ENCODE results near the gene TNS1. TPM values are rescaled to one million over a fixed set of nuclear protein-coding genes. Genes with fewer than 3 reads are reported as not detected.

The TNS1 gene
- total and polyA plus RNA-seq, 9 of the 15 experiments (the other 6 are each of a cell fraction or from before 2014, with no cell fraction given): 0.13 to 2.7 (median 0.77) TPM

DNA sequence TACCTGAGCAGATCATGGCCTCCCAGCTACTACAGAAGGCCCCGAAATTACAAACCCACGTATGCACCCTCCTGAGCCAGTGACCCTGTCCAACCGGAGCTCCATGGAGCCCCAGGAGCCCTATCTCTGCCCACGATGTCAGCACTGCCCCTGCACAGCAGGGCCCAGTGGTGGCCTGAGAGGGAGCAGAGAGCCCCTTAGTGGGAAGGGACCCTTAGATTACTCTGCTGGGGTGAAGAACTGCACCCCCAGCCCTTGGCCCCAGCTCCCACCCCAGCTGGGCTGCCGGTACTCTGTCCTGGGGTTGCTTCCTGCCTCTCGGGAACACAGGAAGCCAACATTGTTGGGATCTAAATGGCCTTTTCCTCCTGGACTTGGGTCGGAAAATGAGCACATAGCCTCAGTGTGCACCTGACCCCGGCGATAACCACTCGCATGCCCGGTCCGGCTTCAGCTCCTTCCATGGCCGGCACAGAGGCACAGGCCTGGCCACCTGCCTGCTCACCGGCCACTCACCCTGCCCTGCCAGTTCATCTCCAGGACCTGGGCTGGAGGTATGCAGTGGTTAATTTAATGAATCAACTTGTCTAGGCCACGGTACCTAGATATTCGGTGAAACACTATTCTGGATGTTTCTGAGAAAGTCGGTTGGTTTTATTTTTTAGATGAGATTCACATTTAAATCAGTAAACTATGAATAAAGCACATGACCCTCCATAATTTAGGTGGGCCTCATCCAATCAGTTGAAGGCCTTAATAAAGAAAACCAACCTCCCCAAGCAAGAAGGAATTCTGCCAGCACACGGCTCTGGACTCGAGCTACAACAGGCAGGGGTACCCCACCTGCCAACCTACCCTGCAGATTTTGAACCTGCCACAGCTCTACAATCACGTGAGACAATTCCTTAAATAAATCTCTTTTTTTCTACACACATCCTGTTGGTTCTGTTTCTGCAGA, 19.2 kb downstream of the TNS1 start:
- CTCF ChIA-PET (ENCODE audit: low intra/inter-chr PET ratio): no interaction called here
- Histone ChIP-seq H3K36me3 (ENCODE audit: control insufficient read depth, insufficient read depth, low read length) (no peaks in the 10 kb centered on the region), H3K4me3 (no peak overlapping the region), H3K9me1 (ENCODE audit: control insufficient read depth, insufficient read depth, low read length) (no peaks in the 10 kb centered on the region), H3K27me3 (ENCODE audit: control insufficient read depth in 2 of 2, insufficient read depth in 2 of 2, low read length in 2 of 2) (peaks cover 0 to 35% of the 10 kb centered on the region in 2 experiments; a peak in 2 of 5 replicates), H3K4me2 (ENCODE audit: insufficient read depth, low read length) (no peak overlapping the region), H3K9ac (ENCODE audit: insufficient read depth in 1 of 2, low read depth in 2 of 2, low read length in 2 of 2) (no peak overlapping the region), H3K9me3 (replicated peaks; ENCODE audit: control insufficient read depth, insufficient read depth, low read depth, low read length) (no peaks in the 10 kb centered on the region), H3K79me2 (ENCODE audit: control insufficient read depth, insufficient read depth, low read length) (no peaks in the 10 kb centered on the region), H4K20me1 (replicated peaks; ENCODE audit: control insufficient read depth, insufficient read depth, low read length) (0 out of 2 replicates have a peak, but pooled peaks cover 4% of the 10 kb centered on the region), H2AFZ (ENCODE audit: low read depth, low read length) (no peak overlapping the region), H3K4me1 (replicated peaks in 1 of 2; ENCODE audit: control insufficient read depth in 2 of 2, insufficient read depth in 2 of 2, low read length in 2 of 2) (no peaks in the 10 kb centered on the region), H3K27ac (ENCODE audit: extremely low read depth, low read depth, low read length) (no peak overlapping the region)
- ATAC-seq (no peak), FAIRE-seq (no peak), DNase-seq (ENCODE audit: extremely low read depth in 1 of 4, low spot score in 3 of 4) (no peak)
- intact Hi-C loops (cut with micrococcal nuclease) (loop anchor here (10.0 kb wide), 1 partner anchor 69 kb away; no protein-coding TSS in a partner anchor), in situ Hi-C loops (cut with MboI) (no loop called here)
- 0% methylated on average over 15 of the region's 20 CpGs for WGBS (ENCODE audit: insufficient coverage, low coverage, missing lambda C conversion rate)
- POLR2A ChIA-PET: interaction anchor here (0.6 kb wide), 1 partner anchor 1450 kb away, joined by 4 read pairs; no protein-coding TSS in a partner anchor
- TF ChIP-seq ZNF134 (CRISPR knock-in tag; conservative IDR thresholded peaks at IDR 0.05): peak; percentile 90
- no peak for TF ChIP-seq NFATC3 (IDR thresholded peaks at IDR 0.05)
- no TSS peak for BruUV-seq (replicated peaks)

DNA sequence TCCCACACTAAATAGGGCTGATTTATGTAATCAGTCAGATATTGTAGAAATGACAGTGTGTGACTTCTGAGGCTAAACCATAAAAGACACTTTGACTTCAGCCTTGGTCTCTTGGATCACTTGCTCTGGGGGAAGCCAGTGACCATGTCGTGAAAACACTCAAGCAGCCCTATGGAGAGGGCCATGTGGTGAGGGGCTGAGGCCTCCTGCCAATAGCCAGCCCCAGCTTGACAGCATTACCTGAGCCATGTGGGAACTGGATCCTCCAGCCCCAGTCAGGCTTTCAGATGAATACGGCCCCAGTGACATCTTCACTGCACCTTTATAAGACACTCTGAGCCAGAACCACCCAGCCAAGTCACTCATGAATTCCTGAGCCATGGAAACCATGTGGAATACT, 20.8 kb downstream of the TNS1 start:
- Histone ChIP-seq H3K9me3 (replicated peaks; ENCODE audit: control insufficient read depth, insufficient read depth, low read depth, low read length) (no peaks in the 10 kb centered on the region), H4K20me1 (replicated peaks; ENCODE audit: control insufficient read depth, insufficient read depth, low read length) (no peaks in the 10 kb centered on the region), H3K27me3 (ENCODE audit: control insufficient read depth in 2 of 2, insufficient read depth in 2 of 2, low read length in 2 of 2) (peaks cover 0 to 35% of the 10 kb centered on the region in 2 experiments; a peak in 2 of 5 replicates), H2AFZ (ENCODE audit: low read depth, low read length) (no peak overlapping the region), H3K4me2 (ENCODE audit: insufficient read depth, low read length) (no peak overlapping the region), H3K36me3 (ENCODE audit: control insufficient read depth, insufficient read depth, low read length) (no peaks in the 10 kb centered on the region), H3K9me1 (ENCODE audit: control insufficient read depth, insufficient read depth, low read length) (no peaks in the 10 kb centered on the region), H3K4me1 (replicated peaks in 1 of 2; ENCODE audit: control insufficient read depth in 2 of 2, insufficient read depth in 2 of 2, low read length in 2 of 2) (no peaks in the 10 kb centered on the region), H3K4me3 (no peak overlapping the region), H3K27ac (ENCODE audit: extremely low read depth, low read depth, low read length) (no peak overlapping the region), H3K79me2 (ENCODE audit: control insufficient read depth, insufficient read depth, low read length) (no peaks in the 10 kb centered on the region), H3K9ac (ENCODE audit: insufficient read depth in 1 of 2, low read depth in 2 of 2, low read length in 2 of 2) (no peak overlapping the region)
- intact Hi-C loops (cut with micrococcal nuclease) (loop anchor here (10.0 kb wide), 1 partner anchor 67 kb away; no protein-coding TSS in a partner anchor), in situ Hi-C loops (cut with MboI) (no loop called here)
- no peak for FAIRE-seq
- ChIA-PET POLR2A (no interaction called here), CTCF (ENCODE audit: low intra/inter-chr PET ratio) (no interaction called here)
- BruUV-seq (replicated peaks): no TSS peak
- ATAC-seq: no peak
- 0% methylated on average over 2 of the region's 2 CpGs for WGBS (ENCODE audit: insufficient coverage, low coverage, missing lambda C conversion rate)
- no peak for DNase-seq (ENCODE audit: extremely low read depth in 1 of 4, low spot score in 3 of 4)
- TF ChIP-seq NFXL1 (CRISPR knock-in tag; IDR thresholded peaks at IDR 0.05) (no peak), ZNF79 (CRISPR knock-in tag; IDR thresholded peaks at IDR 0.05; ENCODE audit: low read depth) (no peak), RBM39 (optimal IDR thresholded peaks at IDR 0.05; ENCODE audit: low read depth, low read length) (no peak), ZNF324 (CRISPR knock-in tag; IDR thresholded peaks at IDR 0.05) (no peak)
- TF ChIP-seq, protein P1, sequence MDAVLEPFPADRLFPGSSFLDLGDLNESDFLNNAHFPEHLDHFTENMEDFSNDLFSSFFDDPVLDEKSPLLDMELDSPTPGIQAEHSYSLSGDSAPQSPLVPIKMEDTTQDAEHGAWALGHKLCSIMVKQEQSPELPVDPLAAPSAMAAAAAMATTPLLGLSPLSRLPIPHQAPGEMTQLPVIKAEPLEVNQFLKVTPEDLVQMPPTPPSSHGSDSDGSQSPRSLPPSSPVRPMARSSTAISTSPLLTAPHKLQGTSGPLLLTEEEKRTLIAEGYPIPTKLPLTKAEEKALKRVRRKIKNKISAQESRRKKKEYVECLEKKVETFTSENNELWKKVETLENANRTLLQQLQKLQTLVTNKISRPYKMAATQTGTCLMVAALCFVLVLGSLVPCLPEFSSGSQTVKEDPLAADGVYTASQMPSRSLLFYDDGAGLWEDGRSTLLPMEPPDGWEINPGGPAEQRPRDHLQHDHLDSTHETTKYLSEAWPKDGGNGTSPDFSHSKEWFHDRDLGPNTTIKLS (IDR thresholded peaks at IDR 0.05; ENCODE audit: borderline replicate concordance, low read depth): no peak
- TF ChIP-seq, protein P2, sequence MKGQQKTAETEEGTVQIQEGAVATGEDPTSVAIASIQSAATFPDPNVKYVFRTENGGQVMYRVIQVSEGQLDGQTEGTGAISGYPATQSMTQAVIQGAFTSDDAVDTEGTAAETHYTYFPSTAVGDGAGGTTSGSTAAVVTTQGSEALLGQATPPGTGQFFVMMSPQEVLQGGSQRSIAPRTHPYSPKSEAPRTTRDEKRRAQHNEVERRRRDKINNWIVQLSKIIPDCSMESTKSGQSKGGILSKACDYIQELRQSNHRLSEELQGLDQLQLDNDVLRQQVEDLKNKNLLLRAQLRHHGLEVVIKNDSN (CRISPR knock-in tag; IDR thresholded peaks at IDR 0.05): no peak

Data from K562 (cell line).